ENCODE measurements around the gene POLR2J.

Gene POLR2J

GRCh38 chr7:102431617-102432298 lies 47.0 kb downstream of the POLR2J start:
- H3K4me3 ChIP-seq, result no peak overlapping the region
- peak overlapping the region in 1 of 2 donors; percentile 48 for H3K27ac ChIP-seq
- DNase-seq (ENCODE audit: low spot score), result no peak
- no peak for TF ChIP-seq CTCF (IDR thresholded peaks at IDR 0.05)

GRCh38 chr7:102429141-102429899 lies 49.4 kb downstream of the POLR2J start:
- no peak overlapping the region for H3K27ac ChIP-seq
- no peak for TF ChIP-seq CTCF (IDR thresholded peaks at IDR 0.05)

GRCh38 chr7:102427019-102427405 lies 51.7 kb downstream of the POLR2J start:
- TF ChIP-seq CTCF (IDR thresholded peaks at IDR 0.05), result no peak
- Histone ChIP-seq H3K27ac (peak overlapping the region in 1 of 2 donors; percentile 48), H3K4me3 (no peak overlapping the region)
- DNase-seq (ENCODE audit: low spot score), result no peak

More at GRCh38 chr7:102429141-102429899, 49.4 kb downstream of the POLR2J start:
- no peak for DNase-seq (ENCODE audit: low spot score)
- H3K4me3 ChIP-seq, result no peak overlapping the region

GRCh38 chr7:102426268-102427018 lies 52.3 kb downstream of the POLR2J start:
- no peak for DNase-seq (ENCODE audit: low spot score)
- no peak for TF ChIP-seq CTCF (IDR thresholded peaks at IDR 0.05)
- H3K27ac ChIP-seq, result peak overlapping the region in 1 of 2 donors; percentile 48
- H3K4me3 ChIP-seq, result no peak overlapping the region

- DNase-seq (ENCODE audit: low spot score), result no peak
- Histone ChIP-seq H3K4me3 (no peak overlapping the region), H3K27ac (peak overlapping the region in 1 of 2 donors; percentile 48)
- no peak for TF ChIP-seq CTCF (IDR thresholded peaks at IDR 0.05)
Measured at GRCh38 chr7:102425639-102426267, 53.0 kb downstream of the POLR2J start.

- no peak for DNase-seq (ENCODE audit: low spot score)
Measured at GRCh38 chr7:102424787-102425218, 53.9 kb downstream of the POLR2J start.

More at GRCh38 chr7:102424787-102425218, 53.9 kb downstream of the POLR2J start:
- H3K27ac ChIP-seq, result no peak overlapping the region
- H3K4me3 ChIP-seq, result no peak overlapping the region
- no peak for TF ChIP-seq CTCF (IDR thresholded peaks at IDR 0.05)

Measured in coronary artery (tissue), 2 donors.